Spinal cord (tissue), 10 donors: ENCODE measurements around the gene RFX8. TPM values are rescaled to one million over a fixed set of nuclear protein-coding genes. Genes with fewer than 3 reads are reported as not detected.

Source experiments
- DNase-seq, 6 donors: peaks; one replicate each; pipeline versions ENCODE4 v3.0.0 to v3.0.0-alpha.2; 2013 to 2015; ENCODE audit warnings: low spot score in 6 of 6, low read depth in 4 of 6
- H3K27ac ChIP-seq: one replicate; pipeline ENCODE4 v1.5.1; 2013; ENCODE audit warnings: low read depth, low read length, control low read depth
- H3K27me3 ChIP-seq: one replicate; pipeline ENCODE4 v1.6.1; 2013; ENCODE audit warnings: low read length; ENCODE audit not compliant: control insufficient read depth, insufficient read depth
- H3K36me3 ChIP-seq: one replicate; pipeline ENCODE4 v1.6.1; 2013; ENCODE audit warnings: low read length; ENCODE audit not compliant: control insufficient read depth, insufficient read depth
- H3K4me1 ChIP-seq: one replicate; pipeline ENCODE4 v1.6.1; 2013; ENCODE audit warnings: low read length; ENCODE audit not compliant: control insufficient read depth, insufficient read depth
- H3K4me3 ChIP-seq: one replicate; pipeline ENCODE4 v1.5.1; 2013; ENCODE audit warnings: low read depth, low read length, control low read depth
- H3K9me3 ChIP-seq: one replicate; pipeline ENCODE4 v1.6.1; 2013; ENCODE audit warnings: low read length; ENCODE audit not compliant: control insufficient read depth, insufficient read depth
- WGBS: methylation state at CpG from one replicate; pipeline ENCODE4 v1.1.5; 2013; ENCODE audit warnings: missing lambda C conversion rate; ENCODE audit not compliant: insufficient coverage; 5-methylcytosine and 5-hydroxymethylcytosine counted together
- long read RNA-seq, 4 donors: transcript quantifications; one replicate each; lab custom pipeline, GENCODE V29; 2026
- polyA plus RNA-seq, 2 donors: library from polyadenylated mRNA; unstranded; fragments of 120-200 nt; gene quantifications; one replicate each; pipeline ENCODE4 v1.2.1, GENCODE V29; 2013; ENCODE audit not compliant: insufficient read length in 2 of 2
- total RNA-seq, 2 donors: library from RNA; depleted of rRNA in 1 of 2; stranded (reverse); fragments of 120-200 nt in 1 of 2; fragments of >200 nt in 1 of 2; gene quantifications; one replicate each; pipeline versions ENCODE4 v1.2.3 to v1.2.4, GENCODE V29; 2013 to 2014
- donor health status: healthy.

The RFX8 gene
- total RNA-seq (1 to 10 TPM in 1 of 2 donors, under 1 TPM in 1; 0.66 to 1.1 TPM), polyA plus RNA-seq (1 to 10 TPM; 1.1 to 1.4 TPM)
- long read RNA-seq, donor 1: 0 reads
- long read RNA-seq, donor 2: 0 reads
- long read RNA-seq, donor 3: 0 reads
- long read RNA-seq, donor 4: 0 reads

GRCh38 chr2:101474731-101475384 lies at the start of gene RFX8:
Gene RFX8, minus strand, starts transcription at chr2:101475112. Its CDS starts 8,264 bp downstream, at chr2:101466848.
- Histone ChIP-seq H3K4me3 (peak within 1 kb of the TSS; percentile 49), H3K27ac (peak within 1 kb of the TSS; percentile 35), H3K9me3 (no peaks in the 10 kb centered on the region), H3K4me1 (peaks cover 9% of the 10 kb centered on the region), H3K36me3 (no peaks in the 10 kb centered on the region), H3K27me3 (no peaks in the 10 kb centered on the region)
- peak in 2 of 6 donors; percentile 13 to 36 for DNase-seq
- 40% methylated on average over 12 of the region's 20 CpGs for WGBS

DNA sequence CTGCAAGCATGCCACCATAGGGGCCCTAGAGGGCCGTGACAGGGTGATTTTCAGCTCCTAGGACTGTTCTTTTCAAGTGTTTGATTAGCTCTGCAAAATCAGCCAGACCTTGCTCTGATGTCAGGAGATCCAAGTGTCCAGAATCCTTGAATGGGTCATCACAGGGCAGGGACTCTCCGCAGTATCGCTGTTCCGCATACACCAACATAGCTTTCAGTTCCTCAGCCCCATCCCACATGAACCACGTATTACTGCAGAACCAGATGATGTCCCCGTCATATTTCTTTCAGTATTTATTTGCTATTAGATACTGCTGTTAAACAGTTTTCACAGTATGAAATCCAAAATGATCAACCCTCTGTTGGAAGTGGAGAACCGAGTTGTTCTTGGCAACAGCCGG lies 46.6 kb upstream of the RFX8 start:
- DNase-seq: no peak
- 86% methylated on average over 4 of the region's 8 CpGs for WGBS

DNA sequence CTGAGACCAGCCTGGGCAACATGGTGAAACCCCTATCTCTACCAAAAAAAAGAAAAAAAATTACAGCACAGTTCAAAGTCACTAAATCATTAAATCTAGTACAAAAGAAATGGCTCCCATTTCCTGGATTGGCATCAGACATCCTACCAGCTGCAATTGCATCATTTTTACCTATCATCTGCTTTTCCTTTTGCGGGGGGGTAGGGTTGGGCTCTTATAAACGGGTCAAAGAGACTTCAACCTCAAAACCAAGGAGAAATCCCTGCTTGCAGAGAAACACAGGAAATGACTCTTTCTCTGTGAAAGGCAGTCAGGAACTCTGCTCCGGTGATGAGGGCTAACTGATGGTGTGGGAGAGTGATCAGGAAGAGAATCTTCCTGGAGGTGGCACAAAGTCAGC lies 45.3 kb upstream of the RFX8 start:
- H3K4me3 ChIP-seq: no peak overlapping the region
- H3K9me3 ChIP-seq: no peaks in the 10 kb centered on the region
- H3K4me1 ChIP-seq: peaks cover 9% of the 10 kb centered on the region
- no CpG with 5 or more reads among the region's 3 CpGs for WGBS
- H3K36me3 ChIP-seq: no peaks in the 10 kb centered on the region
- no peak for DNase-seq
- H3K27me3 ChIP-seq: no peaks in the 10 kb centered on the region
- no peak overlapping the region for H3K27ac ChIP-seq

More for the DNA sequence above, 46.6 kb upstream of the RFX8 start:
- H3K36me3 ChIP-seq: no peaks in the 10 kb centered on the region
- H3K27ac ChIP-seq: no peak overlapping the region
- H3K9me3 ChIP-seq: no peaks in the 10 kb centered on the region
- no peaks in the 10 kb centered on the region for H3K27me3 ChIP-seq
- no peak overlapping the region for H3K4me3 ChIP-seq
- peaks cover 5% of the 10 kb centered on the region for H3K4me1 ChIP-seq

DNA sequence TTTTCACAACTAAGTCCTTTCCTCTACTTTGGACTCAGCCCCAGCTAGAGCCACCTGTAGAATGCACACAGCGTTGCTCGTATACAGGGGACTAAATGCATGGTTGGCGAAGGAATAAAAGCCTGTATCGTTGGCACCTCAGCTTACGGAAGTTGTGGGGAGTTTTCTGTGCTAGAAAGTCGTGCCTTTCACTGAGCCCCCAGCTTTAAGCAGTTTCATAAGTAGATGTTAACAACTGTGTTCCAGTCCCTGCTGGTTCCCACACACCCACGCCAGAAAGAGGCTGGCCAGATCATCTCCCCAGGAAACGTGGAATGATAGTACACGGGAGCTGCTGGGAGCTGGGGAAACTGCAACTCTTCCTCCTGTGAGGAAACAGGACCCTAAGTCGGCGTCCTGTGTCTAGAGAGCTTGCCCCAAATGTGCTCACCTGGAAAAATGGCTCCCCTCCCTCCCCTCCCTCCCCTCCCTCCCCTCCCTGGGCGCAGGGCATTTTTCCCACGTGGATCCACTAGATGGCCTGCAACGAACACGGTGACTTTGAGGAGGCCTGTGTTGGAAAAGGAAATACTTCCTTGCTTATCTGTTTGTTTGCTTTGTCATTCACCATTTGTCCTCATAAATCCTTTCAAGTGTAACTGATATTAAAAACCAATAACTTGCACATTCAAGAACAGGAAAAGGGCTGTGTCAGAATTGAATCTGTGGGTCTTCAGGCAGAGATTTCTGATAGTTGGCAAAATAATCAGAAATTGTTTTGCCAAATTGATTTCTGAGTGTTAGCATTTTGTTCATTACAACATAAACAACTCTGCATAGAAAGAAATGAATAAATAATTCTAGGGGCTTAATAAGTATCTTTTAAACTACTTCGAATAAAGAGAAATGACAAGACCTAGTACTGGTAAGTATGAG lies 43.9 kb upstream of the RFX8 start:
- 32% methylated on average over 4 of the region's 16 CpGs for WGBS
- H3K36me3 ChIP-seq: no peaks in the 10 kb centered on the region
- peak in 4 of 6 donors; percentile 22 to 79 (median 60) for DNase-seq
- H3K27me3 ChIP-seq: no peaks in the 10 kb centered on the region
- H3K4me3 ChIP-seq: no peak overlapping the region
- no peak overlapping the region for H3K27ac ChIP-seq
- H3K9me3 ChIP-seq: no peaks in the 10 kb centered on the region
- peaks cover 9% of the 10 kb centered on the region for H3K4me1 ChIP-seq

- no peak overlapping the region for H3K4me3 ChIP-seq
- no peaks in the 10 kb centered on the region for H3K36me3 ChIP-seq
- no peak overlapping the region for H3K27ac ChIP-seq
Observed at GRCh38 chr2:101517758-101518271, 42.9 kb upstream of the RFX8 start.

GRCh38 chr2:101516823-101517690 lies 42.1 kb upstream of the RFX8 start:
- Histone ChIP-seq H3K9me3 (no peaks in the 10 kb centered on the region), H3K27ac (no peak overlapping the region), H3K36me3 (no peaks in the 10 kb centered on the region), H3K27me3 (no peaks in the 10 kb centered on the region), H3K4me3 (no peak overlapping the region), H3K4me1 (peaks cover 9% of the 10 kb centered on the region)
- WGBS: 96% methylated on average over 5 of the region's 8 CpGs
- DNase-seq: no peak

More at GRCh38 chr2:101517758-101518271, 42.9 kb upstream of the RFX8 start:
- Histone ChIP-seq H3K27me3 (no peaks in the 10 kb centered on the region), H3K9me3 (no peaks in the 10 kb centered on the region), H3K4me1 (peaks cover 9% of the 10 kb centered on the region)
- DNase-seq: no peak

GRCh38 chr2:101516349-101516748 lies 41.4 kb upstream of the RFX8 start:
- H3K9me3 ChIP-seq: no peaks in the 10 kb centered on the region
- no peaks in the 10 kb centered on the region for H3K36me3 ChIP-seq
- DNase-seq: no peak
- WGBS: 100% methylated on average over 1 of the region's 5 CpGs
- no peak overlapping the region for H3K4me3 ChIP-seq
- no peaks in the 10 kb centered on the region for H3K27me3 ChIP-seq
- no peak overlapping the region for H3K27ac ChIP-seq
- H3K4me1 ChIP-seq: peaks cover 9% of the 10 kb centered on the region

GRCh38 chr2:101515477-101515876 lies 40.6 kb upstream of the RFX8 start:
- Histone ChIP-seq H3K36me3 (no peaks in the 10 kb centered on the region), H3K27ac (no peak overlapping the region), H3K4me3 (no peak overlapping the region), H3K9me3 (no peaks in the 10 kb centered on the region), H3K4me1 (peaks cover 9% of the 10 kb centered on the region), H3K27me3 (no peaks in the 10 kb centered on the region)
- peak in 2 of 6 donors; percentile 14 to 42 for DNase-seq
- WGBS: 34% methylated on average over 3 of the region's 5 CpGs

DNA sequence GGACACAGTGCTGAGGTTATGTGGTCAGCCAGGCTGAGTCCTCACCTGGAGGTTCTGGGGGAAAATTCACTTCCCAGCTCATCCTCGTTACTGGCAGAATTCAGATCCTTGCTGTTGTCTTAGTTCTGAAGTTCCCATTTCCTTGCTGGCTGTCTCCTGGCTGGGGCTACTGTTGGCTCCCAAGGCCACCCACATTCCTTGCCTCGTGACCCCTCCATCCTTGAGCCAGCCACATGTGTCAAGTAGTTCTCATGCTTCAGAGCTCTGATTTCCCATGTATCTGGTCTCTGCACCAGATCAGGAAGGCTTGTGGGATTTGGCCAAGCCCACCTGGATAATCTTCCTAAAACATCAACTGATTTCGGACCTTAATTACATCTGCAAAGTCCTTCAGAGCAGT lies 38.1 kb upstream of the RFX8 start:
- WGBS: 95% methylated on average over 2 of the region's 3 CpGs
- Histone ChIP-seq H3K27me3 (no peaks in the 10 kb centered on the region), H3K9me3 (no peaks in the 10 kb centered on the region), H3K36me3 (no peaks in the 10 kb centered on the region), H3K4me3 (no peak overlapping the region), H3K27ac (no peak overlapping the region), H3K4me1 (peaks cover 4% of the 10 kb centered on the region)
- DNase-seq: no peak
